CD4-positive, alpha-beta T cell treated with Interleukin-17A for 1 hour (primary cell): ENCODE measurements around the gene VSTM1.
"Not testable (repeated sequence)": the region's sequence is repeated elsewhere in the genome, so short reads cannot be mapped to it uniquely, and the experiment has no call there.

Experiments used
- DNase-seq: peaks from one replicate; pipeline ENCODE4 v3.0.0-alpha.2; 2020

Gene VSTM1

GRCh38 chr19:54069470-54069869, 5.8 kb upstream of the VSTM1 start:
- no peak for DNase-seq

DNA sequence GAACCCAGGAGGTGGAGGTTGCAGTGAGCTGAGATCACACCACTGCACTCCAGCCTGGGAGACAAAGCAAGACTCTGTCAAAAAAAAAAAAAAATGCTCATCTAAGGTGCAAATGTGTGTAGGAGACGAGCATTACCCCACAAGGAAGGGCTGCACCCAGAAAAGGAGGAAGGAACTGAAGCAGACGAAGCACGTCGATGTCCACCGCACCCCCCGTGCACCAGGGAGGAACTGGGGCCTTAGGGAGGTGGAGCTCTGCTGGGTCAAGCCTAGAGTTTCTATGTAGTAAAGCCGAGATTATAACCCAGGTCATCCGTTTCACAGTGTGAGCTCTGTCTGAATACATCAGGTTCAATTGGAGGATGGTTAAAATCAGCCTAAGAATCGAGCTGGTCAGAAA, 1.1 kb downstream of the VSTM1 start:
- no peak for DNase-seq

GRCh38 chr19:54047616-54048015, 16.1 kb downstream of the VSTM1 start:
- DNase-seq, result no peak

DNA sequence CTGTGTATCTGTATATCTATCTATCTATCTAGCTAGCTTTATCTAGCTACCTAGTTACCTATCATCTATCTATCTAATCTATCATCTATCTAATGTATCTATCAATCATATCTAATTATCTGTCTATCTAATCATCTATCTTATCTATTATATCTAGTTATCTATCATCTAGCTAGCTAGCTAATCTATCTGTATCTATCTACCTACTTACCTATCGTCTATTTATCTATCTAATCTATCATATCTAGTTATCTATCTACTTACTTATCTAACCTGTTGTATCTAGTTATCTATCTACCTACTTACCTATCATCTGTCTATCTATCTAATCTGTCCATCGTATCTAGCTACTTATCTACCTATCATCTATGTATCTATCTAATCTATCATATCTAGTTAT, 17.9 kb downstream of the VSTM1 start:
- DNase-seq, result no peak

DNA sequence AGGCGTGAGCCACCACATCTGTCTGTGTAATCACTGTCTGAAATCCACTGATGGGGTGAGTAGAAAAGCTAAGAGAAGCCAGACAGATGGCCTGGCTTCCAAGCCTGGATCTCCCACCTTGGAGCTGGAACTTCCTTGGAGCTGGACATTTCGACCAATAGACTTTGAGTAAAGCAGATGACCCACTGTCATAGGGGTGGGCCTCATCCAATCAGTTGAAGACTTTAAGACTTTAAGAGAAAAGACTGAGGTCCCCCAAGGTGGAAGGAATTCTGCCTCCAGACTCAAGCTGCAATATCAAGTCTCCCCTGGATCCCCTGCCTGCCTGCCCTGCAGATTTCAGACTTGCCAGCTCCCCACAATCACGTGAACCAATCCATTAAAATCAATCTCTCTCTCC, 20.7 kb downstream of the VSTM1 start:
- DNase-seq, result no peak

- DNase-seq, result no peak
Measured at GRCh38 chr19:54041969-54042606, 21.6 kb downstream of the VSTM1 start.

GRCh38 chr19:54040003-54040402, 23.7 kb downstream of the VSTM1 start:
- no peak for DNase-seq

GRCh38 chr19:54036542-54036941, 27.2 kb downstream of the VSTM1 start:
- DNase-seq, result not testable (repeated sequence)

- no peak for DNase-seq
Measured at GRCh38 chr19:54035215-54036178, 28.2 kb downstream of the VSTM1 start.

DNA sequence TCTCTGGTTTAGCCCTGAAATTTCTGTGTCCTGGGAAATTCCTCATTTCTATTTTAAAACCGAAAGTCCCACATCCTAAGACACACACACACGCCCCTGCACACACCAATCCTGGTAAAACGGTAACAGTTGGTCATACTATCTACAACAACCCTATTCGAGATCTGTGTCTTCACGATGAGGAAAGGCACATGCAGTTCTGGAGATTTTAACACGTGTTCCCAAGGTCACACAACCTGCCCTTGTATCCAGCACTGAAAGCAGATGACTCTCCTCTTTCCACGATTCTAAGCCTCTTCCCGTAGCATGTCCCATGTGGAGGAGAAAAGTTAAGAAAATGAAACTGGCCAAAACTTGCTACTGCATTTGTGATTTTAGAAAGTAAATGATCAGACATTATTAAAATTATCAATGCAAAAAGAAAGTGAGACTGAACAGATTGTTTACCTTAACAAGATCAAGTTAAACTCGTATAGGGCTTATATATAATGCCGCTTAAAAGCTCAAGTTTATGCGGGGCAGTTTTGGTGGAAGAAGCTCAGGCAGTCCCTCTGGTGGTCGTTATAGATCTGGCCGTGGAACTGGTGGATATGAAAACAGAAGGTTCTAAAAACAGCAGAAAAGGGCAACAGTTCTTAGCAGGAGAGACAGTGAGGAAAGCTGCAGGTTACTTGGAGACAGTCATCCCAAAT, 32.7 kb downstream of the VSTM1 start:
- DNase-seq, result no peak

- peak; percentile 51 for DNase-seq
Measured at GRCh38 chr19:54029930-54030490, 33.7 kb downstream of the VSTM1 start.

DNA sequence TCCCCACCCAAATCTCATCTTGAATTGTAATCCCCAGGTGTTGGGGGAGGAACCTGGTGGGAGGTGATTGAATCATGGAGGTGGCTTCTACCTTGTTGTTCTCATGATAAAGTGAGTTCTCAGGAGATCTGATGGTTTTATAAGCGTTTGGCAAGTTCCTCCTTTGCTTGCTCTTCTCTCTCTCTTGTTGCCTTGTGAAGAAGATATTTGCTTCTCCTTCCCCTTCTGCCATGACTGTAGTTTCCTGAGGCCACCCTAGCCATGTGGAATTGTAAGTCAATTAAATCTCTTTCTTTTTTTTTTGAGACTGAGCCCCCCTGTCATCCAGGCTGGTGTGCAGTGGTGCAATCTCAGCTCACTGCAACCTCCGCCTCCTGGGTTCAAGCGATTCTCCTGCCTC, 34.4 kb downstream of the VSTM1 start:
- DNase-seq, result no peak

DNA sequence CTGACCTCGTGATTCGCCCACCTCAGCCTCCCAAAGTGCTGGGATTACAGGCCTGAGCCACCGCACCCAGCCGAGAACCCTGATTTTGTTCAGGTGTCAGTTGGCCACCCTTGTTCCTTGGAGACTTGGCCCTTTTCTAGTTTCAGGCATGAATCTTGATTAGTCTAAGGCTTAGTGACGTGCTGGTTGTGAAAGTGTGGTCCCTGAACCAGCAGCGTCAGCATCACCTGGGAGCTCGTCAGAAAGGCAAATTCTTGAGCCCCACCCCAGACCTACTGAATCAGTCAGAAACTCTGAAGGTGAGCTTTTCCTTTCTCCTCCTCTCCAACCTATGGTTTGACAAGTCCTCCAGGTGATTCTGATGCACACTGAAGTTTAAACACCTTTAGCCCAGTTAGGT, 37.0 kb downstream of the VSTM1 start:
- DNase-seq, result no peak

- no peak for DNase-seq
Measured at GRCh38 chr19:54024660-54025059, 39.0 kb downstream of the VSTM1 start.

DNA sequence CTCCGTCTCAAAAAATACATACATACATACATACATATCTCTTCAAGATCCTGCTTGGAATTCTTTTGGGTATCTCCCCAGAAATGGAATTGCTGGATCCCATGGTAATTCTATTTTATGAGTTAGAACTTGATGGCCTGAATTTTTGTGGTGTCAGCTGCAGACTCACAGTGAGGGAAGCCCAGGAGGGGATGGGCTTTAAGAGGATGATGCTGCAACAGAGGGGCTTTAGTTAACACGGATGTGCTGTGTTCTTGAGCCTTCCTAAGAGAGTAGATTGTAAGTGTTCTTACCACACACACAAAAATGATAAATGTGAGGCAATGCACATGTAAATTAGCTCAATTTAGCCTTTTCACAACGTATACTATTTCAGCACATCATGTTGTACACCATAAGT, 40.5 kb downstream of the VSTM1 start:
- no peak for DNase-seq

- DNase-seq, result no peak
Measured at GRCh38 chr19:54021932-54022331, 41.8 kb downstream of the VSTM1 start.

- no peak for DNase-seq
Measured at GRCh38 chr19:54021363-54021762, 42.3 kb downstream of the VSTM1 start.

GRCh38 chr19:54017261-54017660, 46.4 kb downstream of the VSTM1 start:
- DNase-seq, result no peak

DNA sequence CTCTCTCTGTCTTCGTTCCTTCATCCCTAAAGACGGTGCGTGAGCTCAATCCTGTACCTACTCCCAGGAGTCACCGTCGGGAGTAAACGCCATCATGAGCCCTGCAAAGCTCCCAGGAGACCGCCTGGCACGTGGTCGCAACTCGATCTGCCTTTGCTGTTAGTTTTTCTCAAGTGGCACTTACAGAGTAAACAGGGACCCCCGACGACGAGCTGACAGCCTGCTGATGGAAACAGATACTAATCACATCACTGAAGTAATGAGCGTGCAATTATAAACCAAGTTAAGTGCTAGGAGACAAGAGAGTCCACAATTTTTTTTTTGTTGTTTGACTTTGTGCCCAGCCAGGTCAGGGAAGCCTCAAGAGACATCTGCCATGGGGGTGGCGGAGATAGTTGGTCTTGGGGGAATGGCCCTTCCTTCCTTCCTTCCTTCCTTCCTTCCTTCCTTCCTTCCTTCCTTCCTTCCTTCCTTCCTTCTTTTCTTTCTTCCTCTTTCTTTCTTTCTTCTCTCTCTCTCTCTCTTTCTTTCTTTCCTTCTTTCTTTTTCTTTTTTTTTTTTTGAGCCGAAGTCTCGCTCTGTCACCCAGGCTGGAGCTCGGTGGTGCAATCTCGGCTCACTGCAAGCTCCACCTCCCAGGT, 48.7 kb downstream of the VSTM1 start:
- no peak for DNase-seq

DNA sequence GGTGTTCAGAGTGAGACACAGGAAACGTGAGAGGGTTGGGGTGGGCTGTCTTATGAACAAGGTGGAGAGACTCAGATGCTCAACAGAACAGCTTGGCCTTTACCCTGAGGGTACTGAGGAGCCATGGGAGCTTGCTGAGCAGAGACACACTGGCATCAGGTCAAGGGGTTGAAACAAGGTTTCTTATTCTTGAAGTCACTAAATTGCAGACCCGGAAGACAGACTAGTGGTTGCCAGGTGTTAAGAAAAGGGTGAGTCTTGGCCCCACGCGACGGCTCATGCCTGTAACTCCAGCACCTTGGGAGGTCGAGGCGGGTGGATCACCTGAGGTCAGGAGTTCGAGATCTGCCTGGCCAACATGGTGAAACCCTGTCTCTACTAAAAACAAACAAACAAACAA, 49.8 kb downstream of the VSTM1 start:
- no peak for DNase-seq

DNA sequence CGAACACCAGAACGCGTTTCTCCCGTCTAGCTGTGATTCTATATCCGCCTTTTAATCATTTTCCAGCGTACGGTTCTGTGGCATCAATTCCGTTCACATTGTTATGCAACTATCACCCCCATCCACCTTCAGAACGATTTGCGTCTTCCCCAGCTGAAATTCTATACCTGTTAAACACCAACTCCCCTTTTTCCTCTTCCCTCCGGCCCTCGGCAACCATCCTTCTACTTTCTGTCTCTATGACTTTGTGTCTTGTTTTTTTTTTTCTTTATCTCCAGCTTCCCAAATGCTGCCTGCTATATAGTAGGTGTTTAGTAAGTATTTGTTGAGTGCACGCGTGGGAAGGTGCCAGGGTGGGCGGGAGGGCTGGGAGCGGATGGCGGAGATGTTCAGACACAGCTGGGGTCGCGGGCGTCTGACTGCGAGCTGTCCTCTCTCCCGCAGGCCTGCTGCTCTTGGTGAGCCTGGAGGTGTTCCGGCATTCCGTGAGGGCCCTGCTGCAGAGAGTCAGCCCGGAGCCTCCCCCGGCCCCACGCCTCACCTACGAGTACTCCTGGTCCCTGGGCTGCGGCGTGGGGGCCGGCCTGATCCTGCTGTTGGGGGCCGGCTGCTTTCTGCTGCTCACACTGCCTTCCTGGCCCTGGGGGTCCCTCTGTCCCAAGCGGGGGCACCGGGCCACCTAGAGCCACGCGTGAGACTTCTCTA, 52.0 kb downstream of the VSTM1 start:
- no peak for DNase-seq

- no peak for DNase-seq
Measured at GRCh38 chr19:54010474-54010873, 53.2 kb downstream of the VSTM1 start.
